Uterus (tissue), 4 donors: ENCODE results near the gene TASP1. TPM values are rescaled to one million over a fixed set of nuclear protein-coding genes. Genes with fewer than 3 reads are reported as not detected.

Experiments
- DNase-seq, 2 donors: peaks; one replicate each; pipeline ENCODE4 v3.0.0-alpha.2; 2019 to 2020
- H3K27ac ChIP-seq, 2 donors: fragments of 200-600 bp; sonication (generic); 1 replicate in 1 of 2; 2 replicates in 1 of 2; pipeline ENCODE4 v1.5.1; 2016 to 2018
- H3K27me3 ChIP-seq, 2 donors: fragments of 200-600 bp; sonication (generic); one replicate each; pipeline ENCODE4 v1.5.1; 2018 to 2019; ENCODE audit warnings: control low read depth in 1 of 2
- H3K36me3 ChIP-seq, 2 donors: fragments of 200-600 bp; sonication (generic); one replicate each; pipeline ENCODE4 v1.5.1; 2019; ENCODE audit warnings: control low read depth in 1 of 2
- H3K4me1 ChIP-seq, 2 donors: fragments of 200-600 bp; sonication (generic); one replicate each; pipeline ENCODE4 v1.5.1; 2018 to 2019; ENCODE audit warnings: control low read depth in 1 of 2
- H3K4me3 ChIP-seq, 2 donors: fragments of 200-600 bp; sonication (generic); 1 replicate in 1 of 2; 2 replicates in 1 of 2; pipeline ENCODE4 v1.5.1; 2018 to 2019; ENCODE audit warnings: mild to moderate bottlenecking in 1 of 2
- H3K9me3 ChIP-seq, 2 donors: fragments of 200-600 bp; sonication (generic); one replicate each; pipeline ENCODE4 v1.5.1; 2019; ENCODE audit warnings: control low read depth in 1 of 2
- POLR2A ChIP-seq, 2 donors: fragments of 450-650 bp; IDR thresholded peaks; one replicate each; pipeline ENCODE4 v1.6.1; 2016; ENCODE audit warnings: antibody characterized with exemption in 2 of 2, mild to moderate bottlenecking in 1 of 2, moderate library complexity in 1 of 2
- intact Hi-C: fragments of 100-400 bp; cut with DNase I; formaldehyde crosslinking; loops from one replicate; pipeline ENCODE4 v1.15.1; 2023; ENCODE audit warnings: low total_unique reads
- total RNA-seq, 4 donors: library from RNA; depleted of rRNA in 3 of 4; stranded (reverse); fragments of >200 nt in 3 of 4; gene quantifications; one replicate each; pipeline versions ENCODE4 v1.1.0 to v1.2.4, GENCODE V29; 2014 to 2023
- TF ChIP-seq, protein P1 (sequence below), 4 experiments: fragments of 200-600 bp in 2 of 4; fragments of 450-650 bp in 2 of 4; sonication (generic) in 2 of 4; IDR thresholded peaks; one replicate each; pipeline ENCODE4 v1.5.1; 2016 to 2019; ENCODE audit warnings: antibody characterized with exemption in 4 of 4, mild to moderate bottlenecking in 2 of 4, moderate library complexity in 1 of 4
- donor health status: DM: yes; HTN: yes; CAD: no.

TASP1 gene
- total RNA-seq, 4 donors from 2014 or later, result 1.3 to 34.4 (median 24.4) TPM

DNA sequence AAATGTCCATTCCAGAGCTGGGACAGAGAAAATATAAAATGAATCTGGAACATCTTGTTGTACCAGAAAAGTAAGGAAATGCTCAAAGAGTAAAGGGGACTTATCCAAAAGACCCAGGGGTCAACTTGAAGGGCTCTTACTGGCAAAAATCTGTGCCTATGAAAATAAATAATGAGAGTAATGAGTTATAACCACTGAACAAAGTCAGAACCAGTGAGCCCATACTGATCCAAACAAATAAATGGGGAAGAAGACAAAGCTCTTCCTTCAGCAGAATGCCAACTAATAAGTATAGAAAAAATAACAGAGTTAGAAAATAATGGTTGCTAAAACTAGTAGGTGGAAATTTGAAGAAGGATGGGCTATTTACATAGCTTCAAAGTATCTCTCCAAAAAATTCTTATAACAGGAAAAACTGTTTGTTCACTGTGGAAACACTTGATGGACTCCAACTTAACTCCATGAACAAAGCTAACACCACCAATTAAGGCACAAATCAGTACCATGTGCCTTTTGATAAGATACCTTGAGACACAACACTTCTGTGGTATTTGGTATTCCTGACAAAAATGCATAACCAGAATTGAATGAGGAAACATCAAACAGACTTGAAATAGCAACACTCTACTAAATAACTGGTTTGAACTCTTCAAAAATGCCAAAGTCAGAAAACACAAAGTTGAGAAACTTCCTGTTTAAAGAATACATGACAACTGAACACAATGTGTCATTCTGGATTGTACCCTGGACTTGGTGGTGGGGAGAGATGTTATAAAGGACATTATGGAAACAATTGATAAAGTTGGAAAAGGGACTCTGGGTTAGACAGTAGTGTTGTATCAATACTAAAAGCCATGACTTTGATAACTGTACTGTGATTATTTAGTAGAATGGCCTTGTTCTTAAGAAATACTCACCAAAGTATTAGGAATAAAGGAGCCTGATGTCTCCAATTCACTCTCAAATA lies 220.2 kb downstream of the TASP1 start:
- Histone ChIP-seq H3K4me1 (no peaks in the 10 kb centered on the region), H3K4me3 (no peak overlapping the region), H3K9me3 (no peaks in the 10 kb centered on the region), H3K27ac (no peak overlapping the region), H3K27me3 (no peaks in the 10 kb centered on the region), H3K36me3 (no peaks in the 10 kb centered on the region)
- DNase-seq, result no peak
- intact Hi-C loops, result no loop called here
- no peak for TF ChIP-seq POLR2A (IDR thresholded peaks at IDR 0.05)
- TF ChIP-seq, protein P1, sequence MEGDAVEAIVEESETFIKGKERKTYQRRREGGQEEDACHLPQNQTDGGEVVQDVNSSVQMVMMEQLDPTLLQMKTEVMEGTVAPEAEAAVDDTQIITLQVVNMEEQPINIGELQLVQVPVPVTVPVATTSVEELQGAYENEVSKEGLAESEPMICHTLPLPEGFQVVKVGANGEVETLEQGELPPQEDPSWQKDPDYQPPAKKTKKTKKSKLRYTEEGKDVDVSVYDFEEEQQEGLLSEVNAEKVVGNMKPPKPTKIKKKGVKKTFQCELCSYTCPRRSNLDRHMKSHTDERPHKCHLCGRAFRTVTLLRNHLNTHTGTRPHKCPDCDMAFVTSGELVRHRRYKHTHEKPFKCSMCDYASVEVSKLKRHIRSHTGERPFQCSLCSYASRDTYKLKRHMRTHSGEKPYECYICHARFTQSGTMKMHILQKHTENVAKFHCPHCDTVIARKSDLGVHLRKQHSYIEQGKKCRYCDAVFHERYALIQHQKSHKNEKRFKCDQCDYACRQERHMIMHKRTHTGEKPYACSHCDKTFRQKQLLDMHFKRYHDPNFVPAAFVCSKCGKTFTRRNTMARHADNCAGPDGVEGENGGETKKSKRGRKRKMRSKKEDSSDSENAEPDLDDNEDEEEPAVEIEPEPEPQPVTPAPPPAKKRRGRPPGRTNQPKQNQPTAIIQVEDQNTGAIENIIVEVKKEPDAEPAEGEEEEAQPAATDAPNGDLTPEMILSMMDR (IDR thresholded peaks at IDR 0.05), result no peak

GRCh38 chr20:13416531-13416930 lies 222.2 kb downstream of the TASP1 start:
- no peaks in the 10 kb centered on the region for H3K9me3 ChIP-seq
- no peak for DNase-seq
- H3K4me1 ChIP-seq, result no peaks in the 10 kb centered on the region
- intact Hi-C loops, result no loop called here
- H3K36me3 ChIP-seq, result no peaks in the 10 kb centered on the region
- H3K27me3 ChIP-seq, result no peaks in the 10 kb centered on the region
- no peak overlapping the region for H3K4me3 ChIP-seq
- H3K27ac ChIP-seq, result no peak overlapping the region
- TF ChIP-seq, protein P1 (IDR thresholded peaks at IDR 0.05), result no peak
- TF ChIP-seq POLR2A (IDR thresholded peaks at IDR 0.05), result no peak

DNA sequence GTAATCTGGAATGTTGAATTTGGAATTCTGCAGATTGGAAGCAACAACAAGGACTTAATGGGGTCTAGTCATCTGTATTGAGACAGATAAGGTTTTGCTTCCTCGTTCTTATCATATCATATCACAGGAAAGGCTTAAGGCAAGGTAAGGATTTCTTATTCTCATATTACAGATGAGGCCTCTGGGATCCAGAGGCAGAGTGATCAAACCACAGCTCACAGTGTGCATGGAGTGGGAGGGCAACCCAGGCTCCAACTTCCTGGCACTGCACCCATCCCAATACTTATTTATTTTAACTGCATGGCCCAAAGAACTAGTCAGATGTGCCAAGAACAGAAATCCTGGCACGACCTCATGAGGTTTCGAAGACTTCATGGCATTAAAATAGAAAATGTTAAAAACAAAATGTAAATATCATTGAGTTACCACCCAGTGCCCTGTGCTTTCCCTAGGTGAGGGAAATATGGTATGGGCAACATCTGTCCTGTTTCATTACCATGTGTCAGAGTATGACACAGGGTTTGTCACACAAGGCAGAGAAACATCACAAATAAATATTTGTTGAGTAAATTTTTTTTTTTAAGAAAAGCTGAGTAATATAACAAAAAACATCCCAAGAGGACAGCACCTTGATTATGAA lies 225.8 kb downstream of the TASP1 start:
- intact Hi-C loops, result no loop called here
- H3K4me1 ChIP-seq, result no peaks in the 10 kb centered on the region
- H3K27me3 ChIP-seq, result no peaks in the 10 kb centered on the region
- no peak overlapping the region for H3K4me3 ChIP-seq
- H3K9me3 ChIP-seq, result no peaks in the 10 kb centered on the region
- no peak overlapping the region for H3K27ac ChIP-seq
- TF ChIP-seq, protein P1 (IDR thresholded peaks at IDR 0.05), result no peak
- TF ChIP-seq POLR2A (IDR thresholded peaks at IDR 0.05), result no peak
- no peaks in the 10 kb centered on the region for H3K36me3 ChIP-seq
- no peak for DNase-seq

GRCh38 chr20:13404293-13404692 lies 234.4 kb downstream of the TASP1 start:
- no peaks in the 10 kb centered on the region for H3K9me3 ChIP-seq
- DNase-seq, result no peak
- H3K4me1 ChIP-seq, result no peaks in the 10 kb centered on the region
- H3K27me3 ChIP-seq, result no peaks in the 10 kb centered on the region
- H3K4me3 ChIP-seq, result no peak overlapping the region
- H3K36me3 ChIP-seq, result no peaks in the 10 kb centered on the region
- H3K27ac ChIP-seq, result no peak overlapping the region
- intact Hi-C loops, result no loop called here
- TF ChIP-seq POLR2A (IDR thresholded peaks at IDR 0.05), result no peak
- TF ChIP-seq, protein P1 (IDR thresholded peaks at IDR 0.05), result no peak

- intact Hi-C loops, result no loop called here
- TF ChIP-seq, protein P1 (IDR thresholded peaks at IDR 0.05), result no peak
- no peak for TF ChIP-seq POLR2A (IDR thresholded peaks at IDR 0.05)
- Histone ChIP-seq H3K27ac (no peak overlapping the region), H3K4me1 (no peaks in the 10 kb centered on the region), H3K9me3 (no peaks in the 10 kb centered on the region), H3K27me3 (no peaks in the 10 kb centered on the region), H3K4me3 (no peak overlapping the region), H3K36me3 (no peaks in the 10 kb centered on the region)
- DNase-seq, result no peak
These were observed 235.3 kb downstream of the TASP1 start for GRCh38 chr20:13403453-13403852.
